NCI-H748 (cell line): ENCODE results near the gene EXO1.
"Not testable (repeated sequence)": the region's sequence is repeated elsewhere in the genome, so short reads cannot be mapped to it uniquely, and the experiment has no call there.

Source experiments
- DNase-seq: peaks from one replicate; lab custom pipeline; 2025; ENCODE audit not compliant: unreplicated experiment; lab: John Stamatoyannopoulos, UW

Gene EXO1

GRCh38 chr1:241847796-241848685 lies at the start of gene EXO1:
EXO1 (plus strand) TSS chr1:241848204; CDS start chr1:241850426, 2,222 bp downstream.
- DNase-seq = peak; percentile 95

GRCh38 chr1:241799416-241799815 lies 48.6 kb upstream of the EXO1 start:
- no peak for DNase-seq

GRCh38 chr1:241800640-241801039 lies 47.4 kb upstream of the EXO1 start:
- no peak for DNase-seq

DNA sequence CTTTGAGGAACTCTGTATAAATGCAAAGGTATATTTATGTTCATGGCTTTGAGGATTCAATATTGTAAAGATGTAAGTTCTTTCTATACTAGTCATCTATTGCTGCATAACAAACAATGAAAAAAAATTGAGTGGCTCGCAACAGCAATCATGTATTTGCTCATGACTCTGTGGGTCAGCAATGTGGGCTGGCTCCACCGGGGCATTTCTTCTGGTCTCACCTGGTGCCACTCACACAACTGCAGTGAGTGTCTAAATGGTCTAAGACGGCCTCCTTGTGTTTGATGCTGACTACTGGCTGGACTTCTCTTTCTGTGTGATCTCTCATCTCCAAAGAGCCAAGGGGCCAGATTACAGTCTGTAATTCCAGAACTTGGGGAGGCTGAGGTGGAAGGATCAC lies 45.1 kb upstream of the EXO1 start:
- DNase-seq = no peak

DNA sequence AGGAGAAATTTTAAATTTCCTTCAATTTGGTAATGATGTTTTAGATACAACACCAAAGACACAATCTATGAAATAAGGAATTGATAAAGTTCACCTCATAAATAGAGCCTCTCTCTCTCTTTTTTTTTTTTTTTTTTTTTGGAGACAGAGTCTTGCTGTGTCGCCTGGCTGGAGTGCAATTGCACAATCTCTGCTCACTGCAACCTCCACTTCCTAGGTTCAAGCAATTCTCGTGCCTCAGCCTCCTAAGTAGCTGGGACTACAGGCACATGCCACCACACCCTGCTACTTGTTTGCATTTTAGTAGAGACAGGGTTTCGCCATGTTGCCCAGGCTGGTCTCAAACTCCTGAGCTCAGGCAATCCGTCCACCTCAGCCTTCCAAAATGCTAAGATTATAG lies 43.3 kb upstream of the EXO1 start:
- DNase-seq = not testable (repeated sequence)

- no peak for DNase-seq
Observed at GRCh38 chr1:241808265-241808664, 39.7 kb upstream of the EXO1 start.

GRCh38 chr1:241810769-241811405 lies 37.1 kb upstream of the EXO1 start:
- no peak for DNase-seq

- no peak for DNase-seq
Observed at GRCh38 chr1:241813768-241814320, 34.2 kb upstream of the EXO1 start.

GRCh38 chr1:241816008-241816407 lies 32.0 kb upstream of the EXO1 start:
- no peak for DNase-seq

GRCh38 chr1:241817331-241817792 lies 30.6 kb upstream of the EXO1 start:
- DNase-seq = no peak

GRCh38 chr1:241817956-241818612 lies 29.9 kb upstream of the EXO1 start:
- no peak for DNase-seq

GRCh38 chr1:241819340-241819866 lies 28.6 kb upstream of the EXO1 start:
- no peak for DNase-seq

GRCh38 chr1:241821363-241821762 lies 26.6 kb upstream of the EXO1 start:
- no peak for DNase-seq

DNA sequence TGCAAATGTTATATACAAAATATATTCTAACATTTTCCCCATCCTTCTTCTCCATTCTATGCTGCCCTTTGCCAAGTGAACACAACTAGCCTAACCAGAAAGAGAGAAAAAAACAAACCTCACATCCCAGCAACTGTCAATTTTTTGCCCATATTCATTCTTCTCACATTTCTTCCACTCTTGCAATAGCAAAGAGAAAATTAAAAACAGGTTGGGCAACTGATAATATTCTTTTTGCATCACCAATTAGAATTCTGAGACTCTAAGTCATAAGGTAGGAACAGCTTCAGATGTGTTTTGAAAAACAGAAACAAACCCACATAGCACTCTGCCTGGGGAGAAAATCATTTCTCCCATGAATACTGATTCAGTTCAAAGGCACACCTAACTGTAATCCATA lies 25.2 kb upstream of the EXO1 start:
- DNase-seq = no peak

DNA sequence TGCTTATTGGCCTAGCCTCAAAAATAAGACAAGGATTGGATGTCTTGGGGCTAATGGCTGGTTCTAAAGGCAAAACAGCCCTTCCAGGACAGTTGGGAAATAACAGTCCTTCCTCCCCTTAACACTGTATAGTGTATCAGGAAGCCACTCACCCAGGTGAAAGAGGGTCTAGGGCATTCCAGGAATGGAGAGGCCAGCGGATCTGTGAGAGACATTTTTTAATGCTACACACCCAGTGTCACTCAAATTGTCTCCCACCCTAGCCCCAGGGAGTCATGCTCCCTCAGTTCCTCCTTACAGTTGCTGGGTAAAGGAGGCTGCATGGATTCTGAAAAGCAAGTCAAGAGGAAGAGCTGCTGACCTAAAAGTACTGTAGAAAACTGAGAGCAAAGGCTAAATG lies 24.1 kb upstream of the EXO1 start:
- no peak for DNase-seq

DNA sequence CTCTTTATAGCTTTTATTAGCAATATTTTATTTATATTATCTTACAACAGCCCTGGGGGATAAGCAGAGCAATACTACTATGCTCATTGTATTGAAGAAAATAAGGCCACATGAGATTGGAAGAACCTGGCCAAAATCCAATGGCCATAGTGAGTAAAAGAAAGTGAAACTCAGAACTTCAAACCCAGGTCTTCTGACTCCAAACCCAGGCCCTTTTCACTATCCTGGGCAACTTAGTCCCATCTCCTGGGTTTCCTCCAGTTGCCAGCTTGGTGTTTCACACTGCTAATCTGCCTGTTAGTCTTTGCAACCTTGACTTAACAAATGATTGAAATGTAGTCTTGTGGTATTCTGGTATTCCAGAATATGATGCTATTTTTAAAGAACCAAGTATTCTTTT lies 22.4 kb upstream of the EXO1 start:
- no peak for DNase-seq

DNA sequence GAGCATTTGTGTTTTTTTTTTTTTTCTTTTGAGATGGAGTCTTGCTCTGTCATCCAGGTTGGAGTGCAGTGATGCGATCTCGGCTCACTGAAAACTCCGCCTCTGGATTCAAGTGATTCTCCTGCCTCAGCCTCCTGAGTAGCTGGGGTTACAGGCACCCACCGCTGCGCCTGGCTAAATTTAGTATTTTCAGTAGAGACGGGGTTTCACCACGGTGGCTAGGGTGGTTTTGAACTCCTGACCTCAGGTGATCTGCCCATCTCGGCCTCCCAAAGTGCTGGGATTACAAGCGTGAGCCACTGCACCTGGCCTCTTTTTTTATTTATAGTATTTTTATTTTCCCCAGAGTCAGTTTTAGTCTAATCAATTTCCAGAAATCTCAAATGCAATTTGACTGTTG lies 21.4 kb upstream of the EXO1 start:
- DNase-seq = not testable (repeated sequence)

- DNase-seq = no peak
Observed at GRCh38 chr1:241827264-241827663, 20.7 kb upstream of the EXO1 start.

DNA sequence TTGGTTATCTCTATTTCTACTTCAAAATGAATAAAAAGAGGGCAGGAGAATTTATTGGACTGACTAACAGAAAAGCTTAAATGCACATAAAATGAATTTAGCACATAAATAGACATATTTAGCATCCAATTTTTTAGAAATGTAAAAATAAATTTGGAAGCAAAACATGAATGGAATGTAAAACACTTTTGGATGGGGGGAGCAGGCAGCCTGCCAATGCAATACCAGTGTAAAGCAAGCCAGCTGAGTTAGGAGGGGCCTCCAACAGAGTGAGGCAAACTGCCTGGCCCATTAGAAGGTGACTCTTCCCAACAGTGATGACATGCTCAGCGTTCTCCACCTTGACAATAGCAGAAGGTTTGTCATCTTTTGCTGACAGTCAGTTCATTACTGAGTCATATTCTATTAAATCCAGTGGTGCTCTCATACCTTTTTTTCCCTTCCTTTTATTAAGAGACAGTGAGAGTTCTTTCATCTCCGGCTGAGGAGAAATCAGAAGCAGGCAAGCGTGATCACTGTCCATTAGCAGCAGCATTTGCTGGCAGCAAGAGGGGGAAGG lies 19.5 kb upstream of the EXO1 start:
- DNase-seq = no peak

- DNase-seq = no peak
Observed at GRCh38 chr1:241829468-241829867, 18.5 kb upstream of the EXO1 start.
